DOHH2 (cell line): Measurements from ENCODE around the gene PHF21B.

ENCODE experiments used
- H3F3A ChIP-seq: fragments of 200-600 bp; sonication (generic), shearing (Covaris generic); 2 replicates; pipeline ENCODE4 v1.6.0; 2016; ENCODE audit warnings: antibody characterized with exemption, mild to moderate bottlenecking; ENCODE audit not compliant: control insufficient read depth, insufficient read depth
- H3K27ac ChIP-seq: fragments of 200-600 bp; sonication (generic); 2 replicates; pipeline ENCODE4 v1.5.1; 2014; ENCODE audit warnings: low read depth, mild to moderate bottlenecking, low read length, moderate library complexity
- H3K27me3 ChIP-seq: fragments of 200-600 bp; sonication (generic); 2 replicates; pipeline ENCODE4 v1.6.1; 2014; ENCODE audit warnings: mild to moderate bottlenecking, low read length, mixed read lengths; ENCODE audit not compliant: control insufficient read depth
- H3K36me3 ChIP-seq: fragments of 200-600 bp; sonication (generic); 2 replicates; pipeline ENCODE4 v1.6.1; 2014; ENCODE audit warnings: mild to moderate bottlenecking, low read length, moderate library complexity, mixed read lengths; ENCODE audit not compliant: control insufficient read depth
- H3K4me1 ChIP-seq: fragments of 200-600 bp; sonication (generic); 2 replicates; pipeline ENCODE4 v1.6.1; 2014; ENCODE audit warnings: mild to moderate bottlenecking, low read length, mixed read lengths; ENCODE audit not compliant: control insufficient read depth
- H3K4me2 ChIP-seq: fragments of 200-600 bp; sonication (generic); 2 replicates; pipeline ENCODE4 v1.6.0; 2014; ENCODE audit warnings: mild to moderate bottlenecking, low read length, moderate library complexity
- H3K4me3 ChIP-seq: fragments of 200-600 bp; sonication (generic); 2 replicates; pipeline ENCODE4 v1.5.1; 2014; ENCODE audit warnings: mild to moderate bottlenecking, low read length, mixed read lengths
- H3K79me2 ChIP-seq: fragments of 200-600 bp; sonication (generic); 2 replicates; pipeline ENCODE4 v1.6.1; 2014; ENCODE audit warnings: mild to moderate bottlenecking, low read length, mixed read lengths; ENCODE audit not compliant: control insufficient read depth
- H3K9me2 ChIP-seq: fragments of 200-600 bp; sonication (generic); replicated peaks from 2 replicates; pipeline ENCODE4 v1.6.1; 2014; ENCODE audit warnings: mild to moderate bottlenecking, low read length, mixed read lengths; ENCODE audit not compliant: control insufficient read depth
- H3K9me3 ChIP-seq: fragments of 200-600 bp; sonication (generic); 2 replicates; pipeline ENCODE4 v1.6.1; 2014; ENCODE audit warnings: antibody characterized with exemption, low read length, mixed read lengths; ENCODE audit not compliant: control insufficient read depth, insufficient read depth
- H4K20me1 ChIP-seq: fragments of 200-600 bp; sonication (generic); 2 replicates; pipeline ENCODE4 v1.6.0; 2014; ENCODE audit warnings: low read depth, mild to moderate bottlenecking, antibody characterized with exemption, low read length, moderate library complexity; ENCODE audit not compliant: control insufficient read depth, insufficient read depth
- EZH2phosphoT487 ChIP-seq: fragments of 200-600 bp; sonication (generic); IDR thresholded peaks from 2 replicates; pipeline ENCODE4 v1.6.1; 2017; ENCODE audit warnings: borderline replicate concordance, mild to moderate bottlenecking, antibody characterized with exemption, low read length, moderate library complexity, mixed read lengths
- TF ChIP-seq, protein P1 (sequence below): fragments of 200-600 bp; sonication (generic); IDR thresholded peaks from one replicate; pipeline ENCODE4 v1.5.1; 2014; ENCODE audit warnings: antibody characterized with exemption, mild to moderate bottlenecking, low read depth, low read length; ENCODE audit not compliant: poor library complexity, severe bottlenecking

Gene PHF21B

GRCh38 chr22:44918166-44918924 is 91.5 kb downstream of the PHF21B start:
- no peaks in the 10 kb centered on the region for H3K4me1 ChIP-seq
- no peak overlapping the region for H3K4me2 ChIP-seq
- no peak overlapping the region for H3K27ac ChIP-seq
- H3K79me2 ChIP-seq, result no peaks in the 10 kb centered on the region
- TF ChIP-seq, protein P1, sequence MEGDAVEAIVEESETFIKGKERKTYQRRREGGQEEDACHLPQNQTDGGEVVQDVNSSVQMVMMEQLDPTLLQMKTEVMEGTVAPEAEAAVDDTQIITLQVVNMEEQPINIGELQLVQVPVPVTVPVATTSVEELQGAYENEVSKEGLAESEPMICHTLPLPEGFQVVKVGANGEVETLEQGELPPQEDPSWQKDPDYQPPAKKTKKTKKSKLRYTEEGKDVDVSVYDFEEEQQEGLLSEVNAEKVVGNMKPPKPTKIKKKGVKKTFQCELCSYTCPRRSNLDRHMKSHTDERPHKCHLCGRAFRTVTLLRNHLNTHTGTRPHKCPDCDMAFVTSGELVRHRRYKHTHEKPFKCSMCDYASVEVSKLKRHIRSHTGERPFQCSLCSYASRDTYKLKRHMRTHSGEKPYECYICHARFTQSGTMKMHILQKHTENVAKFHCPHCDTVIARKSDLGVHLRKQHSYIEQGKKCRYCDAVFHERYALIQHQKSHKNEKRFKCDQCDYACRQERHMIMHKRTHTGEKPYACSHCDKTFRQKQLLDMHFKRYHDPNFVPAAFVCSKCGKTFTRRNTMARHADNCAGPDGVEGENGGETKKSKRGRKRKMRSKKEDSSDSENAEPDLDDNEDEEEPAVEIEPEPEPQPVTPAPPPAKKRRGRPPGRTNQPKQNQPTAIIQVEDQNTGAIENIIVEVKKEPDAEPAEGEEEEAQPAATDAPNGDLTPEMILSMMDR, result no peak
- no peak for TF ChIP-seq EZH2phosphoT487
- H3K27me3 ChIP-seq, result no peaks in the 10 kb centered on the region
- H3K9me3 ChIP-seq, result no peaks in the 10 kb centered on the region
- no peaks in the 10 kb centered on the region for H3K9me2 ChIP-seq
- no peaks in the 10 kb centered on the region for H4K20me1 ChIP-seq
- H3K36me3 ChIP-seq, result no peaks in the 10 kb centered on the region
- no peak overlapping the region for H3K4me3 ChIP-seq
- H3F3A ChIP-seq, result no peaks in the 10 kb centered on the region

GRCh38 chr22:44917372-44918165 is 92.2 kb downstream of the PHF21B start:
- H3K4me1 ChIP-seq, result no peaks in the 10 kb centered on the region
- no peaks in the 10 kb centered on the region for H3K9me2 ChIP-seq
- H3K79me2 ChIP-seq, result no peaks in the 10 kb centered on the region
- no peaks in the 10 kb centered on the region for H3F3A ChIP-seq
- no peak overlapping the region for H3K4me2 ChIP-seq
- H3K9me3 ChIP-seq, result no peaks in the 10 kb centered on the region
- H3K4me3 ChIP-seq, result no peak overlapping the region
- H3K27ac ChIP-seq, result no peak overlapping the region
- no peaks in the 10 kb centered on the region for H3K27me3 ChIP-seq
- TF ChIP-seq, protein P1, result no peak
- TF ChIP-seq EZH2phosphoT487, result no peak
- no peaks in the 10 kb centered on the region for H3K36me3 ChIP-seq
- no peaks in the 10 kb centered on the region for H4K20me1 ChIP-seq

- Histone ChIP-seq H3K27me3 (no peaks in the 10 kb centered on the region), H3K9me3 (no peaks in the 10 kb centered on the region), H3K27ac (no peak overlapping the region), H3K9me2 (no peaks in the 10 kb centered on the region), H3F3A (no peaks in the 10 kb centered on the region), H4K20me1 (no peaks in the 10 kb centered on the region), H3K36me3 (no peaks in the 10 kb centered on the region), H3K79me2 (no peaks in the 10 kb centered on the region), H3K4me1 (no peaks in the 10 kb centered on the region), H3K4me2 (no peak overlapping the region), H3K4me3 (no peak overlapping the region)
- TF ChIP-seq, protein P1, result no peak
- TF ChIP-seq EZH2phosphoT487, result no peak
Measured at GRCh38 chr22:44916281-44917231, 93.2 kb downstream of the PHF21B start.
